ENCODE data around the gene SULT4A1. TPM values are rescaled to one million over a fixed set of nuclear protein-coding genes. Genes with fewer than 3 reads are reported as not detected.

The SULT4A1 gene
- total and polyA plus RNA-seq, 4 donors, result 0.08 to 0.37 TPM; not detected in 2

DNA sequence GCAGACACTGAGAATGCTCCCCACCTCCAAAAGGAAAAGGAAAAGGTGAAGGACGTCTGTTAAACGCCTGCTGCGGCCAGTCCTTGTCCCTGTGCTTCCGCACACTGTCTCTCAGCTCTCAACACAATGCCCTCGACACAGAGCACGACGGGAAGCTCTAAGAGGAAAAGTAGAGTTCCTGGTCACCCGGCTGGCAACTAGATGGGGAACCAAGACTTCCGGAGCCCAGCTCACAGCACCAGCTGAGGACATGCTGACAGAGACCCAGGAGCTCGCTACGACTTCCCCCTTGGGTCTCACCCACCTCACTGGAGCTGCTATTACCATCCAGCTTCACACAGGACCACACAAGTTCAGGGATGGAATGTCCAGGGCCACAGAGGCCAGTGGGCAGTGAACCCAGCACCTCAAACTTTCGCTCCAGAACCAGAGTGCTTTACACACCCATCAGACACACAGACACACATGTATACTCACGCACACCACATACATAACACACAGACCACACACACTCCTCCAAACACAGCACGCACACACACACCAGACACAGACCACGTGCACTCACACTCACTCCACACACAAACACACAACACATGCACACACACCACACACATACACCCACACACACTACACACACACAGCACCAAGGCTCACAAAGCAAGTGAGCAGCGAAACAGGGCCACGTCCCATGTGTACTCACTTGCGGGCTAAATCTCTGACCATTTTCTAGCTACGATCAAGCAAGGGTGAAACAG lies 9.6 kb downstream of the SULT4A1 start:
- H3K27ac ChIP-seq (ENCODE audit: low read depth in 1 of 2, low read length in 2 of 2), result no peak overlapping the region

GRCh38 chr22:43851979-43852307 lies 10.4 kb downstream of the SULT4A1 start:
- H3K27ac ChIP-seq (ENCODE audit: low read depth in 1 of 2, low read length in 2 of 2), result no peak overlapping the region
- peaks cover 0 to 11% (median 7%) of the 10 kb centered on the region in 4 donors for H3K4me1 ChIP-seq (ENCODE audit: control insufficient read depth in 4 of 4, insufficient read depth in 4 of 4, low read length in 3 of 4)
- no peak overlapping the region for H3K4me3 ChIP-seq (ENCODE audit: low read depth in 1 of 3, low read length in 3 of 3)
- TF ChIP-seq TAF1 (conservative IDR thresholded peaks at IDR 0.05), result no peak
- no peak for TF ChIP-seq YY1 (IDR thresholded peaks at IDR 0.05)
- TF ChIP-seq FOXA2 (IDR thresholded peaks at IDR 0.05), result no peak
- no peak for TF ChIP-seq NR2F2 (IDR thresholded peaks at IDR 0.05)
- no peak for TF ChIP-seq SP1 (IDR thresholded peaks at IDR 0.05)
- TF ChIP-seq HNF4A (conservative IDR thresholded peaks at IDR 0.05), result no peak
- TF ChIP-seq REST (IDR thresholded peaks at IDR 0.05), result no peak
- no peak for TF ChIP-seq GABPA (IDR thresholded peaks at IDR 0.05 in 1 of 2, conservative IDR thresholded peaks at IDR 0.05 in 1 of 2)
- no peak for TF ChIP-seq MAX (IDR thresholded peaks at IDR 0.05)
- TF ChIP-seq EGR1 (IDR thresholded peaks at IDR 0.05; ENCODE audit: low read depth in 2 of 2), result no peak
- H3K36me3 ChIP-seq (ENCODE audit: control insufficient read depth in 4 of 4, insufficient read depth in 3 of 4, low read depth in 1 of 4, low read length in 3 of 4), result no peaks in the 10 kb centered on the region
- no peak for DNase-seq (ENCODE audit: low spot score)
- peaks cover 0 to 2% (median 0%) of the 10 kb centered on the region in 4 donors for H3K27me3 ChIP-seq (ENCODE audit: control insufficient read depth in 4 of 4, insufficient read depth in 4 of 4, low read length in 3 of 4)
- peaks cover 0 to under 1% (median 0%) of the 10 kb centered on the region in 4 donors for H3K9me3 ChIP-seq (ENCODE audit: control insufficient read depth in 4 of 4, low read length in 3 of 4)
- WGBS, result 56% methylated on average over 3 of the region's 3 CpGs
- no peak overlapping the region for H3K9ac ChIP-seq (ENCODE audit: low read depth in 1 of 2, low read length in 2 of 2)

More for the DNA sequence above, 9.6 kb downstream of the SULT4A1 start:
- WGBS, result 77% methylated on average over 19 of the region's 19 CpGs
- DNase-seq (ENCODE audit: low spot score), result no peak
- Histone ChIP-seq H3K9me3 (ENCODE audit: control insufficient read depth in 4 of 4, low read length in 3 of 4) (peaks cover 0 to 2% (median 0%) of the 10 kb centered on the region in 4 donors), H3K4me3 (ENCODE audit: low read depth in 1 of 3, low read length in 3 of 3) (no peak overlapping the region), H3K36me3 (ENCODE audit: control insufficient read depth in 4 of 4, insufficient read depth in 3 of 4, low read depth in 1 of 4, low read length in 3 of 4) (no peaks in the 10 kb centered on the region), H3K27me3 (ENCODE audit: control insufficient read depth in 4 of 4, insufficient read depth in 4 of 4, low read length in 3 of 4) (peaks cover 0 to 2% (median 0%) of the 10 kb centered on the region in 4 donors), H3K9ac (ENCODE audit: low read depth in 1 of 2, low read length in 2 of 2) (no peak overlapping the region), H3K4me1 (ENCODE audit: control insufficient read depth in 4 of 4, insufficient read depth in 4 of 4, low read length in 3 of 4) (peaks cover 0 to 11% (median 7%) of the 10 kb centered on the region in 4 donors)
- TF ChIP-seq RXRA (IDR thresholded peaks at IDR 0.05) (no peak), HNF4A (conservative IDR thresholded peaks at IDR 0.05) (no peak), GABPA (IDR thresholded peaks at IDR 0.05 in 1 of 2, conservative IDR thresholded peaks at IDR 0.05 in 1 of 2) (no peak), FOXA1 (IDR thresholded peaks at IDR 0.05) (no peak), REST (IDR thresholded peaks at IDR 0.05) (no peak), FOXA2 (IDR thresholded peaks at IDR 0.05) (no peak), MAX (IDR thresholded peaks at IDR 0.05) (no peak), JUND (IDR thresholded peaks at IDR 0.05) (no peak), SP1 (IDR thresholded peaks at IDR 0.05) (no peak), YY1 (IDR thresholded peaks at IDR 0.05) (no peak)
- TF ChIP-seq, protein P1, sequence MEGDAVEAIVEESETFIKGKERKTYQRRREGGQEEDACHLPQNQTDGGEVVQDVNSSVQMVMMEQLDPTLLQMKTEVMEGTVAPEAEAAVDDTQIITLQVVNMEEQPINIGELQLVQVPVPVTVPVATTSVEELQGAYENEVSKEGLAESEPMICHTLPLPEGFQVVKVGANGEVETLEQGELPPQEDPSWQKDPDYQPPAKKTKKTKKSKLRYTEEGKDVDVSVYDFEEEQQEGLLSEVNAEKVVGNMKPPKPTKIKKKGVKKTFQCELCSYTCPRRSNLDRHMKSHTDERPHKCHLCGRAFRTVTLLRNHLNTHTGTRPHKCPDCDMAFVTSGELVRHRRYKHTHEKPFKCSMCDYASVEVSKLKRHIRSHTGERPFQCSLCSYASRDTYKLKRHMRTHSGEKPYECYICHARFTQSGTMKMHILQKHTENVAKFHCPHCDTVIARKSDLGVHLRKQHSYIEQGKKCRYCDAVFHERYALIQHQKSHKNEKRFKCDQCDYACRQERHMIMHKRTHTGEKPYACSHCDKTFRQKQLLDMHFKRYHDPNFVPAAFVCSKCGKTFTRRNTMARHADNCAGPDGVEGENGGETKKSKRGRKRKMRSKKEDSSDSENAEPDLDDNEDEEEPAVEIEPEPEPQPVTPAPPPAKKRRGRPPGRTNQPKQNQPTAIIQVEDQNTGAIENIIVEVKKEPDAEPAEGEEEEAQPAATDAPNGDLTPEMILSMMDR (IDR thresholded peaks at IDR 0.05; ENCODE audit: low read depth, low read length, missing input control), result no peak

Measured in liver (tissue), 9 donors.